Astrocyte of the spinal cord (primary cell): ENCODE measurements around the gene SPTA1.

Source experiments
- DNase-seq: peaks from one replicate; pipeline ENCODE4 v3.0.0; 2011; ENCODE audit warnings: low read depth, low spot score
- H3K4me3 ChIP-seq: 2 replicates; pipeline ENCODE4 v1.5.1; 2011; ENCODE audit warnings: low read depth, mild to moderate bottlenecking, low read length, moderate library complexity
- in situ Hi-C: cut with HindIII; loops from 2 replicates; pipeline ENCODE4 v1.10.0; 2017; ENCODE audit warnings: low sequenced_read_pairs
- TF ChIP-seq, protein P1 (sequence below): IDR thresholded peaks from 2 replicates; pipeline ENCODE4 v1.5.1; 2012; ENCODE audit warnings: low read depth, mild to moderate bottlenecking, low read length, inconsistent platforms

SPTA1 gene

DNA sequence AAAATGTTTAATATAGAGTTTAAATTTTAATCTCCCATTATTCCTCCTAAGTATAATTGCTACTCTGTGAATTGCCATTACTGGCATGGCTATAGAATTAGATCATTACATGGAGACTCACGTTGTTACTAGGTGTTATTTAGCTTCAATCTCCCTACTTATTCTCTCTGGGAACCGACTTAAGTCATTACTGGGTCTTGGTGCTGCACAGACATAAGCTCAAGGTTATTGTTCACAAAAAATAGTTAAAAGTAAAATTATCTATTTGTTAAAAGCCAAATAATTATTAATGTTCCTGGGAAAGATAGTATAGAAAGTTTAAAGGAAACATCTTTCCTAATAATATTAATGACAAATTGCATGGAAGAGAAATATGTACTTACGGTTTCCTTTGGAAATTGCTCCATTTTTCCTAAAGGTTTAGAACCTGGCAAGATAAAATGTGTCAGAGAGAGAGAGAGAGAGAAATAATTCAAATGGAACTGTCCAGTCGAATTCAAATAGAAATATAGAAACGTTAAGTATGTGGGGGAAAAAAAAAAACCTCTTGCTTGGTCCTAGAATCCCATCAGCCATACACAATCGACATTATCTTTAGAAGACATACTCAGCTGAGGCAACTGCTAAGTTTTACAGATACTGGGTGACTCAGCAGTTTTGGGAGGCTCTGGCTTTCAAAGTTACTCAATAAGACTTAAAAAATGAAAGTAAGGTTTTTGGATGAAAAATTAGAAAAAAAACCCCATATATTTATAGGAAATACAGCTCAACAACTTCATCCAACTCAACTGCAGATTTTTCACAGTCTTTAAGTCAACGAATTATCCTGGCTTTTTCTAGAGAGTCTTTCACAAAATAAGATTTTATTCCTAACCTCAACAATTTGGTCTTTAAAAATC, at the start of gene SPTA1:
TSS of gene SPTA1 (minus strand) at position 605 of the 899 bp plus-strand sequence. CDS start at position 407, 198 bp downstream.
- no peak within 1 kb of the TSS for H3K4me3 ChIP-seq
- in situ Hi-C loops: no loop called here
- TF ChIP-seq, protein P1, sequence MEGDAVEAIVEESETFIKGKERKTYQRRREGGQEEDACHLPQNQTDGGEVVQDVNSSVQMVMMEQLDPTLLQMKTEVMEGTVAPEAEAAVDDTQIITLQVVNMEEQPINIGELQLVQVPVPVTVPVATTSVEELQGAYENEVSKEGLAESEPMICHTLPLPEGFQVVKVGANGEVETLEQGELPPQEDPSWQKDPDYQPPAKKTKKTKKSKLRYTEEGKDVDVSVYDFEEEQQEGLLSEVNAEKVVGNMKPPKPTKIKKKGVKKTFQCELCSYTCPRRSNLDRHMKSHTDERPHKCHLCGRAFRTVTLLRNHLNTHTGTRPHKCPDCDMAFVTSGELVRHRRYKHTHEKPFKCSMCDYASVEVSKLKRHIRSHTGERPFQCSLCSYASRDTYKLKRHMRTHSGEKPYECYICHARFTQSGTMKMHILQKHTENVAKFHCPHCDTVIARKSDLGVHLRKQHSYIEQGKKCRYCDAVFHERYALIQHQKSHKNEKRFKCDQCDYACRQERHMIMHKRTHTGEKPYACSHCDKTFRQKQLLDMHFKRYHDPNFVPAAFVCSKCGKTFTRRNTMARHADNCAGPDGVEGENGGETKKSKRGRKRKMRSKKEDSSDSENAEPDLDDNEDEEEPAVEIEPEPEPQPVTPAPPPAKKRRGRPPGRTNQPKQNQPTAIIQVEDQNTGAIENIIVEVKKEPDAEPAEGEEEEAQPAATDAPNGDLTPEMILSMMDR: no peak
- no peak for DNase-seq

DNA sequence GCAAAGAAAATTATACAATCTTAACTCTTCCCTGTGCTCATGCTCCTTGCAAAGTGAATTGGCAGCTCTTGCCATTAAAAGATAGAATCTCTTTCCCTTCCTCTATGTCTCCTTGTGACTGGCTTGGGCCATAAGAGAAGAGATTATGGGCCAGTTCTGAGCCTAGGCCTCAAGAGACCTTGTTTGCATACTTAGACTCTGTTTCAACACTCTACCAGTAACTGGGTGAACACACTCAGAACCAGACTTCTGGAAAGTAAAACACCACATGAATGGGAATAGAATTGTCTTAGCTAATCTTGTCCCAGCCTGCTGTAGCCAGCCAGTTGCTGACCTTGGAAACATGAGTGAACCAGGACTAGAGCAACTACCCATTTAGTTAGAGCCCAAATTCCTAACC, 49.3 kb upstream of the SPTA1 start:
- no peak for DNase-seq
- TF ChIP-seq, protein P1: no peak
- in situ Hi-C loops: no loop called here
- H3K4me3 ChIP-seq: no peak overlapping the region

DNA sequence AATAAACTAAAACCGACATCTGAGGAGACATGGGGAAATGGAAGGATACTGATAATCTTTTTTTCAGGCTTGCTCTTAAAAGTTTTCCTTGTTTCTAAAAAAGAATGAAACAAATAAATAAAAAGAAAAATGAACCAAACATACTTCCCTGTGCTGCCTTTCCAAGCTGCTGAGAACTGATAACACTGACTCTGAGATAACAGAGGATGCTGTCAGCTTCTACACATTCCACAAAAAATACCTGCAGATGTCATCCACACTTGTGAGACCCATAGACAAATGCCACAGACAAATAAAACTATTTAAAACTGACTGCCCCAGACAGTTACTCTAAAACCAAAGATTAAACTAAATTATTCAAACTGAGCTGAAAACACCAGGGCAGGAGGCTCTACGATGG, 46.0 kb upstream of the SPTA1 start:
- TF ChIP-seq, protein P1: no peak
- no peak overlapping the region for H3K4me3 ChIP-seq
- no peak for DNase-seq
- in situ Hi-C loops: no loop called here

DNA sequence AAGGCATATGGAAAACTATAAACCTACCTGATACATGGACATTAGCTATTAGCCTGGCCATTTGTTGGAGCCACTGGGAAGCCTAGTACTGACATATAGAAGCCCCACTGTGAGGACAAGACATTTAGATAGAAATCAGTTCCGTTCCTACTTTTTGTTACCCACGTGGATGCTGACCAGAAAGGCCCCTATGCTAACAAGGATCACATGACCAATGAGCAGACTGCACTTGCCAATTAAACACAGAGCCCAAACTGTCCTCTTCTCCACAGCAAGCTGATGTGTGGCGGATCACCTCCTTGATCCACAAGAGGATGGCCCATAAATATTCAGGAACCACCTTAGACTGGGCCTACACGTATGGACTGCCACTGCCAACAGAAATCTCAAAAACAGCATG, 45.2 kb upstream of the SPTA1 start:
- no peak overlapping the region for H3K4me3 ChIP-seq
- TF ChIP-seq, protein P1: no peak
- DNase-seq: no peak
- in situ Hi-C loops: no loop called here

DNA sequence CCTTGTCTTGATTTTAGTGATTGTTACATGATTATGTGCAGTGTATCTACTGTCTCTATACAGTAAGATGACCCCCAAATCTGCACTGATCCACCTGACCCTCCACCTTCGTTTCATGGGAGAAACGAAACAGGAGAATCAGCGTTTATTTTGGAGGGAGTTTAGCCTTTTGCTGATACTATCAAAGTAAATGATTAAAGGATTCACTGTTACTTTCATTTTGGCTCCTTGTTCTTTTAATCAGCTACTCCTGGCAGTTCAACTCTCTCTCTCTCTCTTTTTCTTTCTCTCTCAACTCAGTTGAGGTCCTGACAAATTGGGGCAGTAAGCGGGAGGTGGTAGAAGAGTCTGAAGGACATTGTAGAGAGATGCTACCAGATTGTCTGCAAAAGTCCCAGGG, 43.9 kb upstream of the SPTA1 start:
- no peak for DNase-seq
- no peak overlapping the region for H3K4me3 ChIP-seq
- in situ Hi-C loops: no loop called here
- TF ChIP-seq, protein P1: no peak

DNA sequence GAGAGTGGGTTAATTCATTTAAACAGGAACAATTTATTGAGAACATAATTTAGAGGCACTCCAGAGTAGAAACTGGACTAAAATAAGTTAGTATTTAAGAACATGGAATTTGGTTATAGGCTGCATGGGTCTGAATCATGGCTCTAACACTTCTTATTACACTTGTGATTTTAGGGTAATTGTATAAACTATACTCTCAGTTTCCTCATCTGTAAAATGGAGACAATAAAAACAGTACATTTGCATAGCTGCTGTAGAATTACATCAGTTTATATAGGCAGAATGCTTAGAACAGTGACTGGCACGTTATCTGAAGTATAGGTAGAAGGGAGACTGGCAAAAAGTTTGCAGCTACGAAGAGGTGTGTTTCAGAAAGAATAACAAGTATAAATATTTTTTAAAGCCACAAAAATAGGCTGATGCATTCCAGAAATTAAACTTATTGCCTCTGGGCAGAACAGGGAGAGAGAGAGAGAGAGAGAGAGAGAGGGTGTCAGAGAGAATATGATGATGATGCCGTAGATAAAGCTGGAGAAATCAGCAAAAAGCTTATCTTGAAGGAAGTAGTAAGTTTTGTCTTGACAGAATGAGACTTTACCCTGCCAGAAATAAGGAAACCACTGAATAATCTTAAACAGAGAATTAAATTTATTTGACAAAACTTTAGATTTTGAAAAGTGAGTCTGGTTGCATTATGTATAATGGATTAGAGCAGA, 42.2 kb upstream of the SPTA1 start:
- in situ Hi-C loops: no loop called here
- TF ChIP-seq, protein P1: no peak
- DNase-seq: no peak
- no peak overlapping the region for H3K4me3 ChIP-seq
